Activated naive CD4-positive, alpha-beta T cell treated with anti-CD3 and anti-CD28 coated beads, Interleukin-2, amount 50 U/mL, for 16 hours (primary cell): ENCODE measurements around the gene DDX51.

ENCODE experiments used
- DNase-seq: peaks from one replicate; pipeline ENCODE4 v3.0.0-alpha.2; 2020

Gene DDX51

DNA sequence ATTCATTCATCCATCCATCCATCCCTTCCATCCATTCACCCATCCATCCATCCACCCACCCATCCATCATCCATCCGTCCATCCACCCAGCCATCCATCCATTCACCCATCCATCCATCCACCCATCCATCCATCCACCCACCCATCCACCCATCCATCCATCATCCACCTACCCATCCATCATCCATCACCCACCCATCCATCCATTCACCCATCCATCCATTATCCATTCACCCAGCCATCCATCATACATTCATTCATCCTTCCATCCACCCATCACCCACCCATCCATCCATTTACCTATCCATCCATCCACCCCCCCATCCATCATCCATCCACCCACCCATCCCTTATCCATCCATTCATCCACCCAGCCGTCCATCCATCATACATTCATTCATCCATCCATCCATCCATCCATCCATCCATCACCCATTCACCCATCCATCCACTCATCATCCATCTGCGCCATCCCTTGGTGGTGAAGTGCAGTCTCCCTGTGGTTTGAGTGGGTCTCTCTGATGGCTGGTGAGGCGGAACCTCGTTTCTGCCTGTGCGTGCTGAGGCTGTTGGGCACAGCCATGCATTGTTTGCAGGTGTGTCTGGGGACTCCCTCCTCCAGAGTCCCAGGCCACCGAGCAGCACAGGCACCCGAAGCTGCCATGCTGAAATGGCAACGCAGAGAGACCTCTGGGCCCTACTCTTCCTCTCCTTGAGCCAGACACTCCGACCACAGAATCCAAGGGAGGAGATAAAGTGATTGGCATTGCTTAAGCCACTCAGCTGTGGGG is 22.9 kb upstream of the DDX51 start:
- DNase-seq = no peak

DNA sequence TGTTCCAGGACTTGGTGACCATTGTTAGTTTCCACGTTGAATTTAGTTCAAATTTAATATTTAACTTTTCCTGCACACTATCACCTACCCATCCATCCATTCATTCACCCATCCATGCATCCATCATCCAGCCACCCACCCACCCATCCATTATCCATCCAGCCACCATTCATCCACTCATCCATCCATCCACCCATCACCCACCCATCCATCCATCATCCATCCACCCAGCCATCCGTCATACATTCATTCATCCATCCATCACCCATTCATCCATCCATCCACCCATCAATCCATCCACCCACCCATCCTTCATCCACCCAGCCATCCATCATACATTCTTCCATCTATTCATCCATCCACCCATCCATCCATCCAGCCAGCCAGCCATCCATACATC is 22.0 kb upstream of the DDX51 start:
- DNase-seq = no peak

DNA sequence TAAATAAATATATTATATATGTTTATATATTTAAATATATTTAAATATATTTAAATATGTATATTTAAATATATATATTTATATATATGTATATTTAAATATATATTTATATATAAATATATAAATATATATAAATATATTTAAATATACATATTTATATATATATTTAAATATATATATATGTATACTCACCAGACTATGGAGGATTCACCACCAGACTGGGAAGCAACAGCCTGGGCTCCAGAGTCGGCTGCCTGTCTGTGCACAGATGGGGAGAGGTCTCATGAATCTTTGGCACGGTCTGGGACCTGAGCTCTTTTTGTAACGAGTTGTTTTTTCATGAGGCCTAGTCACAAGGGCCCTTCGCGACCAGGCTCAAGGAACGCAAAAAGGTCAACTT is 21.5 kb upstream of the DDX51 start:
- no peak for DNase-seq

DNA sequence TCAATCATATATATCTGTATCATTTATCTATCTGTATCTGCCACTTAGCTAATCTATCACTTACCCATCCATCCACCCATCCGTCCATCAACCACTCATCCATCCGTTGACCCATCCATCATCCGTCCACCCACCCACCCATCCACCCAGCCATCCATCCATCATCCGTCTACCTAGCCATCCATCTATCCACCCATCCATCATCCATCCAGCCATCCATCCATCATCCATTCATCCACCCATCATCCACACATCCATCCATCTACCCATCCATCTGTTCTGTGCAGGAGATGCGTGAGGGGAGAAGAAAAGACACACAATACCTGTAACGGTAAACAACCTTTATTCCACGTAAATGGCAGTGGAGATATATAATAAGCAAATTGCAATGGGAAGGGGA is 20.3 kb upstream of the DDX51 start:
- no peak for DNase-seq

DNA sequence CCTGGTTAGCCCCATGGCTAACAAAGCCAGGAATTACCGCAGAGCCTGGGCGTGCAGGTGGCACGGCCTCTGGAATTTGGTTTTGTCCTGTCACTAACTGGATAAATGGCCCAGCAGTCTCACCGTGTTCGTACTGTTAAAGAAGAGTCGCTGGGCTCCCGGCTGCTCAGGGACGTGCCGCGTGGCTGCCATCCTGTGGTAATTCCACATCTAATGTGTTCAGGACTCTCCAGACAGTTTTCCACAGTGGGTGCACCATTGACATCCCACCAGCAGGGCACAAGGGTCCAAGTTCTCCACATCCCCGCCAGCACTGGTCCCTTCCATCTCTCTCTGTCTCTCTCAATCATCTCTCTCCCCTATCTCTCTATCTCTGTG is 19.8 kb upstream of the DDX51 start:
- peak; percentile 10 for DNase-seq

DNA sequence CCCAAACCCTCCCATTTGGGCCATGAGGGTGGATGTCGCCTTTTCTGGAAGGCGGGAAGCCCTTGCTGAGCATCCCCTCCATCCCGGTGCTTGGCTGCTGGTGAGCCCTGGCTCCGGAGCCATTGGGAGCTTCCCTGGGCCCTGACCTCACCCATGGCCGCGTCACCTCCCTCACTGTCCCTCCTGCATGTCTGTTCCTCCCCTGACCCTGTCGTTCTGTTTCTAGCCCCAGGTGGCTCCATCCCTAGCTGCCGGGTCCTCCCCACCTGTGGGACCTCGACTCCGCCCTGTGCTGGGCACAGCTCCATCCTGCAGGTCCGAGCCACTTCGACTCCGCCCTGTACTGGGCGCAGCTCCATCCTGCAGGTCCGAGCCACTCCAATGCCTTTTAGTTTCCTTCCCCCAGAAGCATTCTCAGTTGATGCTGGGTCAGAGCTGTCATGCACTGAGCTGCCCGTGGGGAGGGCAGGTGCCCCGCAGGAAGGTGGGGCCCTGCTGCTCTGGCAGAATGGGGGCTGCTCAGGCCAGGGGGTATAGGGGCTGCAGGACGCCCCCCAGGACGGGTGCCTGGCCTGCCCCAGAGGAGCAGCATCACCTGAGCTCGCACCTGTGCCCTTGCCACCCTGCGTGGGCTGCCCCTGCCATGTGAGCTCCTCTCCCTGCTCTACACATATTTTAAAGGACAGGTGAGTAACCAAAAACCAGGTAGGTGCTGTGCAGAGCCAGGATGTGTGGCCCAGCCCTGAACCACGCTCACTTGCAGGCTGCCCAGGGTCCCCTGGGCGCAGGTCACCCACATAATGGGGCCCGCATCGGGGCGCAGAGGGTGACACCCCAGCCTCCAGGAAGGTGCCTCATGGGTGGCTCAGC is 19.2 kb upstream of the DDX51 start:
- DNase-seq = peak; percentile 11

- DNase-seq = peak; percentile 11
These were observed 18.5 kb upstream of the DDX51 start for GRCh38 chr12:132162508-132163031.

DNA sequence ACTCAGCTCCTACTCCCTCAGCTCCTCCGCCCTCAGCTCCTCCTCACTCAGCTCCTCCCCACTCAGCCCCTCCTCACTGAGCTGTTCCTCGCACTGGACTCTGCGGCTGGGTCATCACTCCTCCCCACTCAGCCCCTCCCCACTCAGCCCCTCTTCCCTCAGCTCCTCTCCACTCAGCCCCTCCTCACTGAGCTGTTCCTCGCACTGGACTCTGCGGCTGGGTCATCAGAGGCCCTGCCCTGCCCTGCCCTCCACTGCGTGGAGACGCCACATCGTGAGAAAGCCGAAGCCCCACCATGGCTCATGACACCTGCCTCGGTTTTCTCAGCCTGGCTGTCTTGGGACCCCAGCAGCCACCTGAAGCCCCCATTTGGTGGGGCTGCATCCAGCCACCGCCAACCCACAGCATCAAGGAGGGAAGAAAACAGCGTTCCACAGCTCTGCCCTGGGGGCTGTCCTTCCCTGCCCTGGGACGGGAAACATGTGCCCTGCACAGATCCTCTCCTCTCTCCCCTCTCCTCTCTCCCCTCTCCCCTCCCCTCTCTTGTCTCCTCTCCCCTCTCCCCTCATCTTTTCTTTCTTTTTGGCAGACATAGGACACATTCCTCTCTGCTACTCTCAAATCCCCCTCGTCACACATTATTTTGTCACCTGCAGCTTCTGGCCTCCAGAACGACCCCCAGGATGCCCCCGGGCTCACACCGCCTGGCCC is 17.8 kb upstream of the DDX51 start:
- peak; percentile 9 for DNase-seq

- DNase-seq = peak; percentile 8
These were observed 17.1 kb upstream of the DDX51 start for GRCh38 chr12:132161036-132161781.

DNA sequence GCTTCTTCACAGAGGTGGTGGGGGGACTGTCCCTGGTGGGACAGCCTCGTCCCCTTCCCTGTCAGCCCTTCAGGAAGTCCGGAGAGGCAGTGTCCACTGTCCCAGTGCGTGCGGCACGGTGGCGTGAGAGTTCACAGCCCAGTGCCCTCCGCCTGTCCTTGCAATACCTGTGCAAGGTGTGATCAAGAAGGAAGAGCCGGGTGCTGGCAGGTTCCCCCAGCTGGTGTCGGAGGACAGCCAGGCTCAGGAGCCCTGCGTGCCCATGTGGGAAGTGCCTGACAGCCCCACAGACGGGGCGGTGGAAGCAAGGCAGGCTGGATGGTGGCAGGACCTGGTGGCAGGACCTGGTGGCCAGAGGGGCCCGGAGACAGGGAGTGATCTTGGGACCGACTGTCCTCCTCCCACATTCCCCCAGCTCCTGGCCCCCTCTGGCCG is 16.5 kb upstream of the DDX51 start:
- DNase-seq = peak; percentile 9

- DNase-seq = peak; percentile 5
These were observed 15.9 kb upstream of the DDX51 start for GRCh38 chr12:132160016-132160415.

- DNase-seq = peak; percentile 5
These were observed 15.5 kb upstream of the DDX51 start for GRCh38 chr12:132159555-132160003.

DNA sequence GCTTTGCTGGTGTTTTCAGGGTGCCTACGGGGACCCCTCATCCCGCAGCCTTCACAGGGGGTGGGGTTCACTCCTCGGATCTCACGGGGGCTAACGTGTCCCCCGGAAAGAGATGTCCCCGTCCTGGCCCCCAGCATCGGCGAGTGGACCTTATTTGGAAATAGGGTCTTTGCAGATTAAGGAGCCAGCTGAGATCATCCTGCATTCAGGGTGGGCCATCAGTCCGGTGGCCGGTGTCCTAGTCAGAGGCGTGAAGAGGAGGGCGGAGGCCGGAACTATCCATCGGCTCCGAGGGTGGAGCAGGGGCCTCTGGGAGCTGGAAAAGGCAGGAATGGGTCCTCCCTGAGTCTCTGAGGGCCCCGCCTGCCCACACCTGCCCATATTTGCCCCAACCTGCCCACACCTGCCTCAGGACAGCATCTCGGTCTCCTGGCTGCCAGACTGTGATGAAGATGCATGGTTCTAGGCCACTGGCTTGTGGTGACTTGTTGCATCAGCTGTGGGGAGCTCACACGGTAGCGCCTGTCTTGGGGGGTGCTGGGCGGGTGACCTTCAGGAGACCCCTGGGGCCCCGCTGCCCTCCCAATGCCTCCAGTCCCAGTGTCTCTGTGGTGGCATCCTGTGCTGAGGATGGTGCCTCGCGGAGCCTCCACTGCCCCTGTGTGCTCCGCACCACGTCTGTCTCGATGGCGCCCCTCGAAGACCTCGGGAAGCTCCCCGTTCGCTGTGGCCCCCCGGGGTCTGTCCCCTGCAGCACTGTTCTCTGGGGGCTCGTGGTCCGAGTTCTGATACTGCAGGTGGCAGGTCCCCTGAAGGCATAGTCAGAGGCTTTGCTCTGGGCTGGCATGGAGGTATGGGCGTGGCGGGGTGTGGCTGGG is 14.8 kb upstream of the DDX51 start:
- peak; percentile 7 for DNase-seq

GRCh38 chr12:132157733-132158409 is 13.8 kb upstream of the DDX51 start:
- no peak for DNase-seq

GRCh38 chr12:132156573-132157325 is 12.6 kb upstream of the DDX51 start:
- no peak for DNase-seq

- DNase-seq = no peak
These were observed 11.9 kb upstream of the DDX51 start for GRCh38 chr12:132155771-132156572.

GRCh38 chr12:132154941-132155770 is 11.0 kb upstream of the DDX51 start:
- no peak for DNase-seq

DNA sequence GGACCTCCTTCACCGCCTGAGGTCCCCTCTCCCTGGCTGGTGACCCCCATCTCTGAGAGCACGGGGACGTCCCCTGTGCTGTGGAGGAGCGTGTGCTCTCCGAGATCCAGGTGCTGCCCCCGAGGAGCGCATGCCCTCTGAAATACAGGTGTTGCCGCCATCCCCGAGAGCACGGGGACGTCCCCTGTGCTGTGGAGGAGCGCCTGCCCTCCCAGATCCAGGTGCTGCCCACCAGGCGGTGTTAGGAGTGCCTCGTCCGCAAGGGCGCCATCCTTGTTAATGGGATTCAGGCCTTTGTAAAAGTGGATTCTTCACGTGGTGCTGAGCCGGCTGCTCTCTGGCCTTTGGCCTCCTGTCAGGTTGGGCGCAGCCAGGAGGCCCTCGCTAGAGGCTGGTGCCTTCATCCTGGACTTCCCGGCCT is 10.2 kb upstream of the DDX51 start:
- DNase-seq = no peak
